PC-9 (cell line): ENCODE measurements around the gene FAM83C. TPM values are rescaled to one million over a fixed set of nuclear protein-coding genes. Genes with fewer than 3 reads are reported as not detected.
A peak's percentile ranks its signal among the peaks of the same experiment; 100 is the strongest.

Source experiments
- BruUV-seq: library from RNA; stranded (reverse); fragments of 400-500 nt; replicated peaks from 2 replicates; lab custom pipeline; 2021; lab: Mats Ljungman, UMichigan
- CTCF ChIA-PET: fragments of 300-600 bp; sonication (Branson Sonifier 250); formaldehyde crosslinking; loops from one replicate; lab custom pipeline; 2022; ENCODE audit warnings: antibody characterized with exemption; lab: Charles Lee
- POLR2A ChIA-PET: fragments of 300-600 bp; sonication (Branson Sonifier 250); formaldehyde crosslinking; loops from one replicate; lab custom pipeline; 2022; ENCODE audit warnings: antibody characterized with exemption; ENCODE audit not compliant: unreplicated experiment; lab: Charles Lee
- DNase-seq, 2 experiments: peaks; one replicate each; pipeline versions ENCODE4 v3.0.0 to v3.0.0-alpha.2; 2015 to 2022; ENCODE audit warnings: mixed read lengths in 1 of 2
- H2AFZ ChIP-seq: fragments of 200-600 bp; sonication (generic); 2 replicates; pipeline ENCODE4 v1.8.1; 2017; ENCODE audit warnings: antibody characterized with exemption
- H3F3A ChIP-seq: fragments of 200-600 bp; sonication (generic); 2 replicates; pipeline ENCODE4 v1.8.1; 2017; ENCODE audit warnings: antibody characterized with exemption, mild to moderate bottlenecking, low read depth; ENCODE audit not compliant: insufficient read depth
- H3K27ac ChIP-seq: fragments of 200-600 bp; sonication (generic); 2 replicates; pipeline ENCODE4 v1.6.1; 2016; ENCODE audit warnings: mixed run types
- H3K27me3 ChIP-seq: fragments of 200-600 bp; sonication (generic); 2 replicates; pipeline ENCODE4 v1.6.1; 2016; ENCODE audit warnings: low read depth, mixed run types; ENCODE audit not compliant: insufficient read depth
- H3K36me3 ChIP-seq: fragments of 200-600 bp; sonication (generic); 2 replicates; pipeline ENCODE4 v1.6.1; 2016; ENCODE audit warnings: low read depth, mixed run types
- H3K4me1 ChIP-seq: fragments of 200-600 bp; sonication (generic); replicated peaks from 2 replicates; pipeline ENCODE4 v1.6.1; 2016; ENCODE audit warnings: mixed run types; ENCODE audit not compliant: insufficient read depth
- H3K4me2 ChIP-seq: fragments of 200-600 bp; sonication (generic); 2 replicates; pipeline ENCODE4 v1.6.1; 2017; ENCODE audit warnings: mixed run types
- H3K4me3 ChIP-seq: fragments of 200-600 bp; sonication (generic); 2 replicates; pipeline ENCODE4 v1.6.1; 2016; ENCODE audit warnings: mixed run types
- H3K79me2 ChIP-seq: fragments of 200-600 bp; sonication (generic); 2 replicates; pipeline ENCODE4 v1.6.1; 2017; ENCODE audit warnings: low read depth, mixed run types
- H3K9me2 ChIP-seq: fragments of 200-600 bp; sonication (generic); 2 replicates; pipeline ENCODE4 v1.8.1; 2017; ENCODE audit warnings: mild to moderate bottlenecking; ENCODE audit not compliant: insufficient read depth
- H3K9me3 ChIP-seq: fragments of 200-600 bp; sonication (generic); 2 replicates; pipeline ENCODE4 v1.8.1; 2016; ENCODE audit warnings: low read depth; ENCODE audit not compliant: insufficient read depth
- H4K20me1 ChIP-seq: fragments of 200-600 bp; sonication (generic); 2 replicates; pipeline ENCODE4 v1.8.1; 2017; ENCODE audit not compliant: insufficient read depth
- CTCF ChIP-seq: fragments of 200-600 bp; sonication (generic); conservative IDR thresholded peaks from 2 replicates; pipeline ENCODE4 v1.6.1; 2017; ENCODE audit warnings: mixed run types, antibody characterized with exemption, mild to moderate bottlenecking, moderate library complexity
- EZH2 ChIP-seq: fragments of 200-600 bp; sonication (generic); IDR thresholded peaks from 2 replicates; pipeline ENCODE4 v1.8.0; 2017; ENCODE audit warnings: antibody characterized with exemption, low read depth
- intact Hi-C: fragments of 100-400 bp; cut with micrococcal nuclease; formaldehyde crosslinking; loops from one replicate; pipeline ENCODE4 v1.10.0; 2022; ENCODE audit not compliant: unreplicated experiment
- total RNA-seq: library from RNA; stranded (reverse); gene quantifications from 2 replicates; pipeline ENCODE4 v1.2.3, GENCODE V29; 2021

FAM83C gene
- total RNA-seq, 1 experiment from 2014 or later = not detected

- peak overlapping the region; percentile 34 for H3K4me2 ChIP-seq
- no peaks in the 10 kb centered on the region for H3K27me3 ChIP-seq
- H2AFZ ChIP-seq = no peak overlapping the region
- ChIA-PET CTCF (interaction anchor here (0.6 to 1.6 kb wide), 3 partner anchors 9 to 380 kb away, joined by 3 to 8 read pairs (median 5); no protein-coding TSS in a partner anchor), POLR2A (interaction anchor here (0.6 to 0.9 kb wide), 4 partner anchors 15 to 341 kb away, joined by 3 to 12 read pairs (median 6); no protein-coding TSS in a partner anchor)
- H3K36me3 ChIP-seq = no peaks in the 10 kb centered on the region
- TF ChIP-seq EZH2 (no peak), CTCF (no peak)
- peaks cover 38% of the 10 kb centered on the region for H3F3A ChIP-seq
- H4K20me1 ChIP-seq = no peaks in the 10 kb centered on the region
- H3K9me2 ChIP-seq = no peaks in the 10 kb centered on the region
- H3K4me3 ChIP-seq = no peak overlapping the region
- peak overlapping the region; percentile 56 for H3K27ac ChIP-seq
- H3K9me3 ChIP-seq = no peaks in the 10 kb centered on the region
- H3K79me2 ChIP-seq = no peaks in the 10 kb centered on the region
- peak; percentile 66 to 85 for DNase-seq
- peaks cover 49% of the 10 kb centered on the region for H3K4me1 ChIP-seq
- intact Hi-C loops = no loop called here
- no TSS peak for BruUV-seq
These were observed 28.3 kb upstream of the FAM83C start for GRCh38 chr20:35320396-35321126.

- POLR2A ChIA-PET = interaction anchor here (0.9 kb wide), 1 partner anchor 14 kb away, joined by 12 read pairs; no protein-coding TSS in a partner anchor
- Histone ChIP-seq H3F3A (peaks cover 38% of the 10 kb centered on the region), H2AFZ (no peak overlapping the region), H3K27ac (peak overlapping the region; percentile 56), H3K79me2 (no peaks in the 10 kb centered on the region), H3K27me3 (no peaks in the 10 kb centered on the region), H3K4me2 (peak overlapping the region; percentile 34), H3K9me2 (no peaks in the 10 kb centered on the region), H3K36me3 (no peaks in the 10 kb centered on the region), H3K4me3 (no peak overlapping the region), H4K20me1 (no peaks in the 10 kb centered on the region), H3K4me1 (peaks cover 54% of the 10 kb centered on the region), H3K9me3 (no peaks in the 10 kb centered on the region)
- peak in 1 of 2 experiments; percentile 46 for DNase-seq
- CTCF ChIA-PET = interaction anchor here (1.2 kb wide), 1 partner anchor 13 kb away, joined by 5 read pairs; no protein-coding TSS in a partner anchor
- intact Hi-C loops = no loop called here
- no peak for TF ChIP-seq CTCF
- TF ChIP-seq EZH2 = no peak
- TSS peak; percentile 19 for BruUV-seq
These were observed 27.6 kb upstream of the FAM83C start for GRCh38 chr20:35319871-35320197.

- Histone ChIP-seq H2AFZ (no peak overlapping the region), H3K27me3 (no peaks in the 10 kb centered on the region), H3F3A (peaks cover 38% of the 10 kb centered on the region), H3K27ac (peak overlapping the region; percentile 74), H3K9me3 (no peaks in the 10 kb centered on the region), H3K9me2 (no peaks in the 10 kb centered on the region), H3K79me2 (no peaks in the 10 kb centered on the region), H3K4me2 (peak overlapping the region; percentile 57), H3K36me3 (no peaks in the 10 kb centered on the region), H3K4me1 (peaks cover 58% of the 10 kb centered on the region), H3K4me3 (no peak overlapping the region), H4K20me1 (no peaks in the 10 kb centered on the region)
- intact Hi-C loops = no loop called here
- DNase-seq = no peak
- ChIA-PET POLR2A (no interaction called here), CTCF (interaction anchor here (0.6 to 2.4 kb wide), 2 partner anchors 13 to 148 kb away, joined by 5 to 19 read pairs; no protein-coding TSS in a partner anchor)
- no peak for TF ChIP-seq CTCF
- TF ChIP-seq EZH2 = no peak
- BruUV-seq = no TSS peak
These were observed 27.1 kb upstream of the FAM83C start for GRCh38 chr20:35319192-35319870.
